Upper lobe of left lung (tissue), 6 donors: ENCODE results near the gene NUDT8. TPM values are rescaled to one million over a fixed set of nuclear protein-coding genes. Genes with fewer than 3 reads are reported as not detected.
A peak's percentile ranks its signal among the peaks of the same experiment; 100 is the strongest.
"Not testable (repeated sequence)": the region's sequence is repeated elsewhere in the genome, so short reads cannot be mapped to it uniquely, and the experiment has no call there.

ENCODE experiments used
- ATAC-seq, 2 donors: fragments of 200-7000 bp; cut with Tn5 transposase; one replicate each; pipeline ENCODE4 v1.9.1; 2022; ENCODE audit warnings: mild to moderate bottlenecking in 2 of 2, moderate library complexity in 2 of 2; ENCODE audit not compliant: low FRiP score in 2 of 2
- DNase-seq, 2 donors: peaks; one replicate each; pipeline ENCODE4 v3.0.0-alpha.2; 2019 to 2020
- H3K27ac ChIP-seq, 4 donors: fragments of 200-600 bp; sonication (generic); one replicate each; pipeline ENCODE4 v1.5.1; 2016 to 2019
- H3K27me3 ChIP-seq, 4 donors: fragments of 200-600 bp; sonication (generic); one replicate each; pipeline ENCODE4 v1.5.1; 2017 to 2019
- H3K36me3 ChIP-seq, 4 donors: fragments of 200-600 bp; sonication (generic); one replicate each; pipeline ENCODE4 v1.5.1; 2016 to 2019
- H3K4me1 ChIP-seq, 4 donors: fragments of 200-600 bp; sonication (generic); one replicate each; pipeline ENCODE4 v1.5.1; 2018 to 2019
- H3K4me3 ChIP-seq, 4 donors: fragments of 200-600 bp; sonication (generic); one replicate each; pipeline ENCODE4 v1.5.1; 2017 to 2019; ENCODE audit warnings: mild to moderate bottlenecking in 2 of 4, moderate library complexity in 1 of 4
- H3K9me3 ChIP-seq, 4 donors: fragments of 200-600 bp; sonication (generic); one replicate each; pipeline ENCODE4 v1.5.1; 2018 to 2019
- EP300 ChIP-seq, 4 donors: sonication (generic); formaldehyde crosslinking; IDR thresholded peaks; one replicate each; pipeline ENCODE4 v1.5.1; 2017; ENCODE audit warnings: antibody characterized with exemption in 4 of 4, control low read depth in 2 of 4
- POLR2A ChIP-seq, 4 donors: fragments of 450-650 bp; IDR thresholded peaks; one replicate each; pipeline ENCODE4 v1.5.1; 2016 to 2017; ENCODE audit warnings: antibody characterized with exemption in 4 of 4, mild to moderate bottlenecking in 2 of 4
- POLR2AphosphoS5 ChIP-seq, 2 donors: sonication (generic); formaldehyde crosslinking; IDR thresholded peaks; one replicate each; pipeline ENCODE4 v1.5.1; 2017; ENCODE audit warnings: antibody characterized with exemption in 2 of 2
- WGBS, 2 donors: methylation state at CpG; one replicate each; pipeline ENCODE4 v1.1.5; 2017 to 2018; 5-methylcytosine and 5-hydroxymethylcytosine counted together
- total RNA-seq, 6 donors: library from RNA; depleted of rRNA in 4 of 6; stranded (reverse); fragments of >200 nt in 4 of 6; gene quantifications; one replicate each; pipeline versions ENCODE4 v1.1.0 to v1.2.1, GENCODE V29; 2016 to 2021
- TF ChIP-seq, protein P1 (sequence below), 6 experiments: fragments of 450-650 bp in 4 of 6; fragments of 200-600 bp in 2 of 6; sonication (generic) in 2 of 6; IDR thresholded peaks; one replicate each; pipeline ENCODE4 v1.5.1; 2016 to 2019; ENCODE audit warnings: antibody characterized with exemption in 6 of 6
- donor health status: DM: no; HTN: no; CAD: no; lungs with moderate emphysema.
- donor health status: DM: no; HTN: yes; CAD: no; lungs with severe emphysema.

The NUDT8 gene
- total RNA-seq, 6 donors from 2014 or later = 4.3 to 17.8 (median 13.9) TPM; not detected in 1

DNA sequence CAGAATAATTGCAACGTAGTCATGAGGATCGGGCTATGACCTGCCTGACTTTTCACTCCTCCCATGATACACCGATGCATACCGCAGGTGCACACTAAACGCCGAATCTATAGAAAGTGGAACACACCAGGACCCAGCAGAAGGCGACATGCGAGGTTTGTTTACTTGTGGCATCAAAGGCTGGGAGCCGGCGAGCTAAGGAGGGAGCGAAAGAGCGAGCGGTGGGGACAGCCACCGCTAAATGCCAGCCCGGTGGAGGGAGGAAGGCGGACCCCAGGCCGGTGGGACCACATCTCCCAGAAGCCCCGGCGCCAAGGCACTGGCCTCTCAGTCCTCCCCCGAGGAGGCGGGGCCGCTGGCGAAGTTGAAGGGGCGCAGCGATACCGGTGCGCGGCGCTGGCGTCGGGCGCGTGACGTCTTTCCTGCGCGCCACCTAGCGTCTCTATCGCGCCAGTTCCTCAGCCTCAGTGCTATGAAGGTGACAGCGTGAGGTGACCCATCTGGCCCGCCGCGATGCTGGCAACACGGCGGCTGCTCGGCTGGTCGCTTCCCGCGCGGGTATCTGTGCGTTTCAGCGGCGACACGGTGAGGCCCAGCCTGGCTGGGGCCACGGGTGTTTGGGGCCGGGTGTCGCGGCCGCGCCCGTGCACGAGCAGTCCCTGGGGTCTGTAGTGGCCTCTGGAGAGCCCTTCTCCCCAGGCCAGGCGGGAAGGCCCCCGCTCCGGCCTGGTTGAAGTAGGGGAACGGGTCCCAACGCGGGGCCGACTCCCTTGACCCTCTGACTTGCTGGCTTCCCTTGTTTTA is 23.0 kb downstream of the NUDT8 start, which contains the start of gene NDUFV1:
Gene NDUFV1 (plus strand): TSS at position 445 of the 804 bp plus-strand sequence. CDS start 69 bp downstream, at position 514.
- DNase-seq (peak; percentile 98 to 99), ATAC-seq (peak; percentile 98 to 99)
- H3K27ac ChIP-seq = peak within 1 kb of the TSS; percentile 80 to 91 (median 88)
- H3K4me1 ChIP-seq = peaks cover 14 to 24% (median 20%) of the 10 kb centered on the region in 4 donors
- TF ChIP-seq, protein P1, sequence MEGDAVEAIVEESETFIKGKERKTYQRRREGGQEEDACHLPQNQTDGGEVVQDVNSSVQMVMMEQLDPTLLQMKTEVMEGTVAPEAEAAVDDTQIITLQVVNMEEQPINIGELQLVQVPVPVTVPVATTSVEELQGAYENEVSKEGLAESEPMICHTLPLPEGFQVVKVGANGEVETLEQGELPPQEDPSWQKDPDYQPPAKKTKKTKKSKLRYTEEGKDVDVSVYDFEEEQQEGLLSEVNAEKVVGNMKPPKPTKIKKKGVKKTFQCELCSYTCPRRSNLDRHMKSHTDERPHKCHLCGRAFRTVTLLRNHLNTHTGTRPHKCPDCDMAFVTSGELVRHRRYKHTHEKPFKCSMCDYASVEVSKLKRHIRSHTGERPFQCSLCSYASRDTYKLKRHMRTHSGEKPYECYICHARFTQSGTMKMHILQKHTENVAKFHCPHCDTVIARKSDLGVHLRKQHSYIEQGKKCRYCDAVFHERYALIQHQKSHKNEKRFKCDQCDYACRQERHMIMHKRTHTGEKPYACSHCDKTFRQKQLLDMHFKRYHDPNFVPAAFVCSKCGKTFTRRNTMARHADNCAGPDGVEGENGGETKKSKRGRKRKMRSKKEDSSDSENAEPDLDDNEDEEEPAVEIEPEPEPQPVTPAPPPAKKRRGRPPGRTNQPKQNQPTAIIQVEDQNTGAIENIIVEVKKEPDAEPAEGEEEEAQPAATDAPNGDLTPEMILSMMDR (IDR thresholded peaks at IDR 0.05) = peak; percentile 66 to 97 (median 96)
- peak in 1 of 4 donors; percentile 35 for TF ChIP-seq EP300 (IDR thresholded peaks at IDR 0.05)
- peak; percentile 93 to 96 for TF ChIP-seq POLR2AphosphoS5 (IDR thresholded peaks at IDR 0.05)
- TF ChIP-seq POLR2A (IDR thresholded peaks at IDR 0.05) = peak in 3 of 4 donors; percentile 17 to 74 (median 68)
- no peaks in the 10 kb centered on the region for H3K9me3 ChIP-seq
- H3K27me3 ChIP-seq = no peaks in the 10 kb centered on the region
- peaks cover 18 to 34% (median 28%) of the 10 kb centered on the region in 4 donors for H3K36me3 ChIP-seq
- peak within 1 kb of the TSS; percentile 86 to 100 (median 92) for H3K4me3 ChIP-seq
- WGBS, 2 donors = 0 to 1% methylated on average over 17 to 58 of the region's 69 CpGs

DNA sequence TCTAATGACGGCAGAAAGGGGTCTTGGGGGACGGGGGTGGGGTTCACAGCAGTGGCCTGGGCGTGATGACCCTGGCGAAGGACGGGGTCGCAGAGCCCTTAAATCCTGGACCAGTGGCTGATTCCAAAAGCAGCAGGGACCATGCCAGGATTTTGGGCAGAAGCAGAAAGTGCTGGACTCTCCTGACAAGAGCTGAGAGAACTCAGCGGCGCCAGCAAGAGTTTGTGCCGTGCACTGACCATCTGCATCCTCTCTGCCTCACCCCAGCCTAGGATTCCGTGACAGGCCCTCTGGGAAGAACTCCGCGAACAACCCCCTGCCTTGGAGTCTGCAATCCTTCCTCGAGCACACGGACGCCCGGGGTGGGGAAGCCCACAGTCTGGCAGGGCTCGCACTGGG is 23.6 kb downstream of the NUDT8 start:
- ATAC-seq (peak; percentile 36 to 66), DNase-seq (no peak)
- TF ChIP-seq POLR2A (IDR thresholded peaks at IDR 0.05) (no peak), POLR2AphosphoS5 (IDR thresholded peaks at IDR 0.05) (peak in 1 of 2 donors; percentile 2)
- Histone ChIP-seq H3K4me1 (peaks cover 14 to 24% (median 20%) of the 10 kb centered on the region in 4 donors), H3K27ac (peak overlapping the region; percentile 80 to 91 (median 88)), H3K27me3 (no peaks in the 10 kb centered on the region), H3K36me3 (peaks cover 16 to 28% (median 22%) of the 10 kb centered on the region in 4 donors), H3K4me3 (peak overlapping the region; percentile 86 to 100 (median 92)), H3K9me3 (no peaks in the 10 kb centered on the region)
- WGBS, 2 donors = 37 to 69% methylated on average over 7 to 13 of the region's 17 CpGs

DNA sequence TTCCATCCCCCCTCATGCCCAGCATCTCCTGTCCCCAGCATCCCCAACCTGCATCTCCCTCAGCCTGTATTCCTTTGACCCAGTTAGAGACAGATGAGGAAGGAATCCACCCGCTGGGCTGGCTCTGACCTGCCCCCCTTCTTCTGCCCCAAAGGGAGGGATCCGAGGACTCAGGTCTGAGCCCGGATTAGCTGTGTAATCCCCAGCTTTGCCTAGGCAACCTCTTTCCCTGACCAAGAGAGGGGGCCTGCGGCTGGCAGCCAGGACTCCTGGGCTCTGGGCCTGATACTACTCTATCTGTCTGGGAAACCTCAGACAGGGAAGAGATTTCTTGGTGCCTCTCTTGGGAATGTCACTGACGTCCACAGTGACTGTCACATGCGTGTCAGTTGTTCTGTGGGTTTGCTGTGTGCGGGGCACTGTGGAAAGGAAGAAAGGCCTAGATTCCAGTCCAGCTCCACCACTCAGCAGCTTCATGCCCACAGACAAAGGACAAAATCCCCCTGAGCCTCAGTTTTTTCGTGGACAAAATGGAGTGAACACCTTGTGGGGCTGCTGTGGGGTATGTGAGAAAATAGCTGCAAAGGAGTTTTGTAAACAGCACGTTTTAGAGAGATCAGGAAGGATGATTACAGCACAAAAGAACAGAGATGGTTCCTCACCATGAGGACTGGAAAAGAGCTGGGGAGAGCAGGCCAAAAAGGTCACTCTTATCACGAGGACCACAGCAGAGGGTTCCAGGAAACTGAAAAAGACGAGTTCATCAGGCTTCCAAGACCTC is 24.3 kb downstream of the NUDT8 start:
- WGBS, 2 donors = 67 to 71% methylated on average over 7 to 11 of the region's 11 CpGs
- no peak for DNase-seq
- ATAC-seq = no peak

DNA sequence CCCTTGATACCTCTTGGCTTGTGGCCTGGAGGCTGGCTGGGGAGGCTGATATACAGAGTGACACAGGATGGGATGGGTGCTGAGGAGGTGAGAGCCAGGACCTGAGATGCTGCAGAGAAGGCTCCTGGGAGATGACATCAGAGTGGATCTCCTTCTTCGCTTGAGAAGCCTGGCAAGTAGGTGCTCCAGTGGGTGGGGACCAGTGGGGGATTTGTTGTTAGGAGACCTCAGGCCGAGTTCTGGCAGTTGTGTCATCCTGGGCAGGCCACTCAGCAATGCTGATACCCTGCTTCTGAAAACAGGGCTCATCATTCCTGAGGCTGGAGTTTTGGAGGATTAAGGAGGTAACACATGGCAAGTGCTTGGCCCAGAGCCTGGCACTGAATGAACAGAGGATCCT is 24.9 kb downstream of the NUDT8 start:
- Histone ChIP-seq H3K9me3 (no peaks in the 10 kb centered on the region), H3K36me3 (peaks cover 5 to 15% (median 10%) of the 10 kb centered on the region in 4 donors), H3K27me3 (no peaks in the 10 kb centered on the region), H3K4me3 (no peak overlapping the region), H3K27ac (peak overlapping the region in 2 of 4 donors; percentile 90 to 91), H3K4me1 (peaks cover 14 to 24% (median 20%) of the 10 kb centered on the region in 4 donors)
- TF ChIP-seq EP300 (IDR thresholded peaks at IDR 0.05) = no peak
- no peak for TF ChIP-seq POLR2A (IDR thresholded peaks at IDR 0.05)
- TF ChIP-seq, protein P1 (IDR thresholded peaks at IDR 0.05) = no peak
- no peak for TF ChIP-seq POLR2AphosphoS5 (IDR thresholded peaks at IDR 0.05)
- ATAC-seq (no peak), DNase-seq (no peak)
- WGBS, 2 donors = 85% methylated on average over 2 of the region's 2 CpGs

More for the DNA sequence above, 24.3 kb downstream of the NUDT8 start:
- Histone ChIP-seq H3K4me3 (no peak overlapping the region), H3K4me1 (peaks cover 14 to 24% (median 20%) of the 10 kb centered on the region in 4 donors), H3K27me3 (no peaks in the 10 kb centered on the region), H3K27ac (peak overlapping the region; percentile 80 to 91 (median 88)), H3K9me3 (no peaks in the 10 kb centered on the region), H3K36me3 (peaks cover 9 to 21% (median 15%) of the 10 kb centered on the region in 4 donors)
- TF ChIP-seq, protein P1 (IDR thresholded peaks at IDR 0.05) = no peak
- TF ChIP-seq POLR2AphosphoS5 (IDR thresholded peaks at IDR 0.05) (no peak), POLR2A (IDR thresholded peaks at IDR 0.05) (no peak), EP300 (IDR thresholded peaks at IDR 0.05) (no peak)

DNA sequence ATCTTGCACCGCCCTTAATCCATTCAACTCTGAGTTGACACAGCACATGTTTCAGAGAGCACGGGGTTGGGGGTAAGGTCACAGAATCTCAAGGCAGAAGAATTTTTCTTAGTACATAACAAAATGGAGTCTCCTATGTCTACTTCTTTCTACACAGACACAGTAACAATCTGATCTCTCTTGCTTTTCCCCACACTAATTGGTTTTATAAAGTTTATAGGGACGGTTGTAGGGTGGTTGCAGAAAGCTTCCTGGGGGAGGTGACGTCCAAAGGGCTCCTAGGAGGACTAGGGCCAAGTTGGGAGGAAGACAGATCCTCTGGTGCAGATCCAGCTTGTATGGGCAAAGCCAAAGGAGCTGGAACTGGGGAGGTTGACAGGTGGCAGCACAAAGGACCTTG is 25.6 kb downstream of the NUDT8 start:
- H3K36me3 ChIP-seq, ATAC-seq, DNase-seq, H3K9me3 ChIP-seq, H3K27me3 ChIP-seq, H3K27ac ChIP-seq, H3K4me3 ChIP-seq: not testable (repeated sequence)
- H3K4me1 ChIP-seq = peaks cover 14 to 24% (median 20%) of the 10 kb centered on the region in 4 donors
- 70 to 74% methylated on average over 2 of the region's 4 CpGs for WGBS, 2 donors
